GM12878 (cell line): ENCODE data around the gene TMEM37. TPM values are rescaled to one million over a fixed set of nuclear protein-coding genes. Genes with fewer than 3 reads are reported as not detected.

Source experiments
- ATAC-seq: fragments of 200-7000 bp; cut with Tn5 transposase; 3 replicates; pipeline ENCODE4 v1.9.1; 2020; ENCODE audit warnings: mild to moderate bottlenecking, moderate library complexity
- BruUV-seq: library from RNA; stranded (reverse); fragments of 400-500 nt; replicated peaks from 2 replicates; lab custom pipeline; 2021; lab: Mats Ljungman, UMichigan
- CTCF ChIA-PET: fragments of 300-600 bp; sonication (Branson Sonifier 250); formaldehyde crosslinking; extraction: SDS; loops from one replicate; lab custom pipeline; 2021; ENCODE audit warnings: inconsistent platforms; lab: Yijun Ruan, JAX
- POLR2A ChIA-PET: fragments of 350-600 bp; formaldehyde crosslinking; extraction: SDS; loops from one replicate; lab custom pipeline; 2021; ENCODE audit warnings: inconsistent platforms; lab: Charles Lee
- RAD21 ChIA-PET: fragments of 300-600 bp; sonication (Branson Sonifier 250); formaldehyde crosslinking; loops from one replicate; lab custom pipeline; 2023; ENCODE audit warnings: antibody characterized with exemption; ENCODE audit not compliant: unreplicated experiment; lab: Charles Lee
- SMC1A ChIA-PET: fragments of 300-600 bp; sonication (Branson Sonifier 250); formaldehyde crosslinking; loops from one replicate; lab custom pipeline; 2023; ENCODE audit not compliant: unreplicated experiment, uncharacterized antibody; lab: Charles Lee
- DNase-seq: peaks from one replicate; pipeline ENCODE4 v3.0.0-alpha.2; 2011; ENCODE audit warnings: low read depth, low spot score
- FAIRE-seq: peaks from 3 replicates; lab custom pipeline; 2011; peaks lifted over from hg19 to GRCh38; lab: Jason Lieb, UNC
- H2AFZ ChIP-seq: 2 replicates; pipeline ENCODE4 v1.6.0; 2011; ENCODE audit warnings: low read depth, low read length, control low read depth; ENCODE audit not compliant: control insufficient read depth
- H3K27ac ChIP-seq: 2 replicates; pipeline ENCODE4 v1.5.1; 2011; ENCODE audit warnings: control low read depth; ENCODE audit not compliant: control insufficient read depth, insufficient read depth
- H3K27me3 ChIP-seq, 2 experiments: replicated peaks in 1 of 2; 2 replicates each; pipeline versions ENCODE4 v1.6.0 to v1.6.1; 2011; ENCODE audit warnings: low read length in 1 of 2; ENCODE audit not compliant: control insufficient read depth in 2 of 2, insufficient read depth in 2 of 2
- H3K36me3 ChIP-seq, 2 experiments: 2 replicates each; pipeline ENCODE4 v1.5.1; 2011; ENCODE audit warnings: low read length in 1 of 2; ENCODE audit not compliant: control insufficient read depth in 2 of 2, insufficient read depth in 2 of 2
- H3K4me1 ChIP-seq: 2 replicates; pipeline ENCODE4 v1.6.1; 2011; ENCODE audit warnings: mild to moderate bottlenecking, low read length, moderate library complexity, mixed read lengths; ENCODE audit not compliant: control insufficient read depth, insufficient read depth
- H3K4me2 ChIP-seq: 2 replicates; pipeline ENCODE4 v1.6.0; 2011; ENCODE audit warnings: control low read depth; ENCODE audit not compliant: control insufficient read depth, insufficient read depth
- H3K4me3 ChIP-seq: fragments of 200-600 bp; sonication (generic); 2 replicates; pipeline ENCODE4 v1.5.1; 2016
- H3K79me2 ChIP-seq: 2 replicates; pipeline ENCODE4 v1.6.0; 2011; ENCODE audit warnings: low read length; ENCODE audit not compliant: control insufficient read depth, insufficient read depth
- H3K9ac ChIP-seq: 2 replicates; pipeline ENCODE4 v1.8.0; 2011; ENCODE audit warnings: low read length, control low read depth, mixed read lengths; ENCODE audit not compliant: control insufficient read depth, insufficient read depth
- H3K9me3 ChIP-seq: replicated peaks from 3 replicates; pipeline ENCODE4 v1.5.1; 2011; ENCODE audit warnings: mild to moderate bottlenecking, low read length; ENCODE audit not compliant: control insufficient read depth, insufficient read depth
- H4K20me1 ChIP-seq: 2 replicates; pipeline ENCODE4 v1.6.0; 2011; ENCODE audit not compliant: control insufficient read depth, insufficient read depth
- DPF2 ChIP-seq: fragments of 450-650 bp; IDR thresholded peaks from 2 replicates; pipeline ENCODE4 v1.6.1; 2017; ENCODE audit warnings: mild to moderate bottlenecking
- IRF4 ChIP-seq: IDR thresholded peaks from 2 replicates; pipeline ENCODE4 v1.6.1; 2011; ENCODE audit warnings: low read depth, low read length
- NBN ChIP-seq: fragments of 450-650 bp; IDR thresholded peaks from 2 replicates; pipeline ENCODE4 v1.6.1; 2016
- NFYA ChIP-seq: IDR thresholded peaks from 2 replicates; pipeline ENCODE4 v1.6.1; 2011; ENCODE audit warnings: low read depth, mild to moderate bottlenecking, low read length, improper control_type of control experiment, borderline replicate concordance
- NR2F1 ChIP-seq: fragments of 450-650 bp; conservative IDR thresholded peaks from 2 replicates; pipeline ENCODE4 v1.6.1; 2017; ENCODE audit warnings: mild to moderate bottlenecking
- PAX5 ChIP-seq: IDR thresholded peaks from 2 replicates; pipeline ENCODE4 v1.6.1; 2011; ENCODE audit warnings: low read depth, low read length, borderline replicate concordance
- RBBP5 ChIP-seq: fragments of 200-600 bp; sonication (generic); conservative IDR thresholded peaks from 2 replicates; pipeline ENCODE4 v1.6.1; 2016
- SP1 ChIP-seq: IDR thresholded peaks from one replicate; pipeline ENCODE4 v1.6.1; 2011; ENCODE audit warnings: low read depth, low read length
- TCF7 ChIP-seq: IDR thresholded peaks from 2 replicates; pipeline ENCODE4 v1.6.1; 2014; ENCODE audit warnings: antibody characterized with exemption, borderline replicate concordance
- ZBED1 ChIP-seq: IDR thresholded peaks from 2 replicates; pipeline ENCODE4 v1.6.1; 2016; ENCODE audit warnings: borderline replicate concordance
- WGBS: methylation state at CpG from one replicate; pipeline ENCODE4 v1.1.6; 2016; ENCODE audit warnings: low lambda C conversion rate; ENCODE audit not compliant: insufficient replicate concordance, insufficient coverage; ENCODE audit errors: missing lambda C conversion rate; 5-methylcytosine and 5-hydroxymethylcytosine counted together
- in situ Hi-C: fragments of 300-500 bp; cut with MboI; formaldehyde crosslinking; loops from 9 replicates; pipeline ENCODE4 v1.14.3; 2018; ENCODE audit warnings: mixed read lengths
- intact Hi-C: fragments of 100-400 bp; cut with micrococcal nuclease; formaldehyde crosslinking; loops from one replicate; pipeline ENCODE4 v1.14.2; 2022; ENCODE audit not compliant: unreplicated experiment
- polyA plus RNA-seq, 11 experiments: library from polyadenylated mRNA; depleted of rRNA in 4 of 11; unstranded in 6 of 11; stranded (reverse) in 5 of 11; fragments of >200 nt; fragmentation: Nextera tagmentation in 4 of 11; fragmentation: Illumina TruSeq in 1 of 11; extraction: Ambion mirVana in 4 of 11; extraction: Trizol in 1 of 11; gene quantifications; 1 replicate in 1 of 11; 2 replicates in 10 of 11; pipeline versions ENCODE4 v1.2.1 to v1.2.3, GENCODE V29; 2011 to 2016; ENCODE audit warnings: inconsistent platforms in 2 of 11, missing spikeins in 2 of 11, low read depth in 1 of 11
- total RNA-seq, 4 experiments: library from RNA; depleted of rRNA in 3 of 4; stranded (reverse); fragments of >200 nt in 3 of 4; fragmentation: Illumina TruSeq in 1 of 4; extraction: Trizol in 1 of 4; gene quantifications; 2 replicates each; pipeline versions ENCODE4 v1.2.1 to v1.2.3, GENCODE V29; 2013 to 2021
- TF ChIP-seq, protein P1 (sequence below): fragments of 450-650 bp; IDR thresholded peaks from 2 replicates; pipeline ENCODE4 v1.6.1; 2017; ENCODE audit warnings: borderline replicate concordance
- TF ChIP-seq, protein P2 (sequence below): fragments of 450-650 bp; IDR thresholded peaks from 2 replicates; pipeline ENCODE4 v1.6.1; 2017; ENCODE audit warnings: mild to moderate bottlenecking
- TF ChIP-seq, protein P3 (sequence below): fragments of 450-650 bp; IDR thresholded peaks from 2 replicates; pipeline ENCODE4 v1.6.1; 2017; ENCODE audit warnings: low read depth, mild to moderate bottlenecking, moderate library complexity
- TF ChIP-seq, protein P4 (sequence below): fragments of 450-650 bp; IDR thresholded peaks from 2 replicates; pipeline ENCODE4 v1.6.1; 2016; ENCODE audit warnings: mild to moderate bottlenecking
- TF ChIP-seq, protein P5 (sequence below): fragments of 450-650 bp; formaldehyde crosslinking; IDR thresholded peaks from 2 replicates; pipeline ENCODE4 v1.5.0; 2022; ENCODE audit warnings: mild to moderate bottlenecking, missing genetic modification characterization

Gene TMEM37
- total and polyA plus RNA-seq, 10 of the 15 experiments (the other 5 are each of a cell fraction or from before 2014, with no cell fraction given), result 0.07 to 0.67 (median 0.24) TPM; not detected in 3

DNA sequence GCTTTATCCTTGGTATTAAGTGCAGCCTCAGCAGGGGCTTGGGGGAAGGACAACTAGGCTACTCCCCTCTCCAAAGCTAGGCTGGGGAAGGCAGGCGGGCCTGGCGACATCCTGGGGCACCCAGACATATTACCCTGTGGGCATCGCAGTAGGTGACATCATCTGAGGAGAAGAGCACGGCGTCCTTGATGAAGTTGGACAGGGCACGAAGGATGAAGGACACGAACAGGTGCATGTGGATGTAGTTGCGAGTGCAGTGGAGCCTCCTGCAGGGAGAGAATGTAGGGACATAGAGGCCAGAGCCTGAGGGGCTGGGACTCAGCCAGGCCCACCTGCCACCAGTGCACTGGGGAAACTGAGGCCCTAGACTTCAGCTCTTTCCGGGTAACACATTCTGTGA, 32.3 kb downstream of the TMEM37 start:
- SMC1A ChIA-PET, result interaction anchor here (0.7 kb wide), 1 partner anchor 414 kb away, joined by 3 read pairs; no protein-coding TSS in a partner anchor
- intact Hi-C loops (no loop called here), in situ Hi-C loops (no loop called here)
- H3K4me2 ChIP-seq, result no peak overlapping the region
- H3K4me1 ChIP-seq, result no peaks in the 10 kb centered on the region
- WGBS, result 56% methylated on average over 9 of the region's 9 CpGs
- no peaks in the 10 kb centered on the region for H3K79me2 ChIP-seq
- POLR2A ChIA-PET, result no interaction called here
- no peaks in the 10 kb centered on the region for H3K36me3 ChIP-seq
- ATAC-seq (no peak), FAIRE-seq (no peak), DNase-seq (no peak)
- no TSS peak for BruUV-seq
- no peak overlapping the region for H2AFZ ChIP-seq
- H3K9me3 ChIP-seq, result no peaks in the 10 kb centered on the region
- no peaks in the 10 kb centered on the region for H3K27me3 ChIP-seq
- no peak overlapping the region for H3K4me3 ChIP-seq
- RAD21 ChIA-PET, result interaction anchor here (0.7 to 1.2 kb wide), 3 partner anchors 15 to 33 kb away, joined by 3 read pairs; partner anchors contain the start of gene TMEM37
- no peak overlapping the region for H3K9ac ChIP-seq
- CTCF ChIA-PET, result interaction anchor here (0.6 to 1.6 kb wide), 2 partner anchors 12 to 95 kb away, joined by 3 to 8 read pairs; no protein-coding TSS in a partner anchor
- H4K20me1 ChIP-seq, result no peaks in the 10 kb centered on the region
- H3K27ac ChIP-seq, result no peak overlapping the region
- no peak for TF ChIP-seq ZBED1
- no peak for TF ChIP-seq NFYA
- TF ChIP-seq, protein P1, sequence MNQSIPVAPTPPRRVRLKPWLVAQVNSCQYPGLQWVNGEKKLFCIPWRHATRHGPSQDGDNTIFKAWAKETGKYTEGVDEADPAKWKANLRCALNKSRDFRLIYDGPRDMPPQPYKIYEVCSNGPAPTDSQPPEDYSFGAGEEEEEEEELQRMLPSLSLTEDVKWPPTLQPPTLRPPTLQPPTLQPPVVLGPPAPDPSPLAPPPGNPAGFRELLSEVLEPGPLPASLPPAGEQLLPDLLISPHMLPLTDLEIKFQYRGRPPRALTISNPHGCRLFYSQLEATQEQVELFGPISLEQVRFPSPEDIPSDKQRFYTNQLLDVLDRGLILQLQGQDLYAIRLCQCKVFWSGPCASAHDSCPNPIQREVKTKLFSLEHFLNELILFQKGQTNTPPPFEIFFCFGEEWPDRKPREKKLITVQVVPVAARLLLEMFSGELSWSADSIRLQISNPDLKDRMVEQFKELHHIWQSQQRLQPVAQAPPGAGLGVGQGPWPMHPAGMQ, result no peak
- TF ChIP-seq, protein P2, sequence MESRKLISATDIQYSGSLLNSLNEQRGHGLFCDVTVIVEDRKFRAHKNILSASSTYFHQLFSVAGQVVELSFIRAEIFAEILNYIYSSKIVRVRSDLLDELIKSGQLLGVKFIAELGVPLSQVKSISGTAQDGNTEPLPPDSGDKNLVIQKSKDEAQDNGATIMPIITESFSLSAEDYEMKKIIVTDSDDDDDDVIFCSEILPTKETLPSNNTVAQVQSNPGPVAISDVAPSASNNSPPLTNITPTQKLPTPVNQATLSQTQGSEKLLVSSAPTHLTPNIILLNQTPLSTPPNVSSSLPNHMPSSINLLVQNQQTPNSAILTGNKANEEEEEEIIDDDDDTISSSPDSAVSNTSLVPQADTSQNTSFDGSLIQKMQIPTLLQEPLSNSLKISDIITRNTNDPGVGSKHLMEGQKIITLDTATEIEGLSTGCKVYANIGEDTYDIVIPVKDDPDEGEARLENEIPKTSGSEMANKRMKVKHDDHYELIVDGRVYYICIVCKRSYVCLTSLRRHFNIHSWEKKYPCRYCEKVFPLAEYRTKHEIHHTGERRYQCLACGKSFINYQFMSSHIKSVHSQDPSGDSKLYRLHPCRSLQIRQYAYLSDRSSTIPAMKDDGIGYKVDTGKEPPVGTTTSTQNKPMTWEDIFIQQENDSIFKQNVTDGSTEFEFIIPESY, result no peak
- TF ChIP-seq, protein P3, sequence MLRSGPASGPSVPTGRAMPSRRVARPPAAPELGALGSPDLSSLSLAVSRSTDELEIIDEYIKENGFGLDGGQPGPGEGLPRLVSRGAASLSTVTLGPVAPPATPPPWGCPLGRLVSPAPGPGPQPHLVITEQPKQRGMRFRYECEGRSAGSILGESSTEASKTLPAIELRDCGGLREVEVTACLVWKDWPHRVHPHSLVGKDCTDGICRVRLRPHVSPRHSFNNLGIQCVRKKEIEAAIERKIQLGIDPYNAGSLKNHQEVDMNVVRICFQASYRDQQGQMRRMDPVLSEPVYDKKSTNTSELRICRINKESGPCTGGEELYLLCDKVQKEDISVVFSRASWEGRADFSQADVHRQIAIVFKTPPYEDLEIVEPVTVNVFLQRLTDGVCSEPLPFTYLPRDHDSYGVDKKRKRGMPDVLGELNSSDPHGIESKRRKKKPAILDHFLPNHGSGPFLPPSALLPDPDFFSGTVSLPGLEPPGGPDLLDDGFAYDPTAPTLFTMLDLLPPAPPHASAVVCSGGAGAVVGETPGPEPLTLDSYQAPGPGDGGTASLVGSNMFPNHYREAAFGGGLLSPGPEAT, result no peak
- TF ChIP-seq NBN, result no peak
- TF ChIP-seq PAX5, result no peak
- TF ChIP-seq IRF4, result no peak
- TF ChIP-seq SP1, result no peak
- TF ChIP-seq RBBP5, result no peak
- TF ChIP-seq, protein P4, sequence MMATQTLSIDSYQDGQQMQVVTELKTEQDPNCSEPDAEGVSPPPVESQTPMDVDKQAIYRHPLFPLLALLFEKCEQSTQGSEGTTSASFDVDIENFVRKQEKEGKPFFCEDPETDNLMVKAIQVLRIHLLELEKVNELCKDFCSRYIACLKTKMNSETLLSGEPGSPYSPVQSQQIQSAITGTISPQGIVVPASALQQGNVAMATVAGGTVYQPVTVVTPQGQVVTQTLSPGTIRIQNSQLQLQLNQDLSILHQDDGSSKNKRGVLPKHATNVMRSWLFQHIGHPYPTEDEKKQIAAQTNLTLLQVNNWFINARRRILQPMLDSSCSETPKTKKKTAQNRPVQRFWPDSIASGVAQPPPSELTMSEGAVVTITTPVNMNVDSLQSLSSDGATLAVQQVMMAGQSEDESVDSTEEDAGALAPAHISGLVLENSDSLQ, result no peak
- no peak for TF ChIP-seq NR2F1
- no peak for TF ChIP-seq DPF2
- TF ChIP-seq, protein P5, sequence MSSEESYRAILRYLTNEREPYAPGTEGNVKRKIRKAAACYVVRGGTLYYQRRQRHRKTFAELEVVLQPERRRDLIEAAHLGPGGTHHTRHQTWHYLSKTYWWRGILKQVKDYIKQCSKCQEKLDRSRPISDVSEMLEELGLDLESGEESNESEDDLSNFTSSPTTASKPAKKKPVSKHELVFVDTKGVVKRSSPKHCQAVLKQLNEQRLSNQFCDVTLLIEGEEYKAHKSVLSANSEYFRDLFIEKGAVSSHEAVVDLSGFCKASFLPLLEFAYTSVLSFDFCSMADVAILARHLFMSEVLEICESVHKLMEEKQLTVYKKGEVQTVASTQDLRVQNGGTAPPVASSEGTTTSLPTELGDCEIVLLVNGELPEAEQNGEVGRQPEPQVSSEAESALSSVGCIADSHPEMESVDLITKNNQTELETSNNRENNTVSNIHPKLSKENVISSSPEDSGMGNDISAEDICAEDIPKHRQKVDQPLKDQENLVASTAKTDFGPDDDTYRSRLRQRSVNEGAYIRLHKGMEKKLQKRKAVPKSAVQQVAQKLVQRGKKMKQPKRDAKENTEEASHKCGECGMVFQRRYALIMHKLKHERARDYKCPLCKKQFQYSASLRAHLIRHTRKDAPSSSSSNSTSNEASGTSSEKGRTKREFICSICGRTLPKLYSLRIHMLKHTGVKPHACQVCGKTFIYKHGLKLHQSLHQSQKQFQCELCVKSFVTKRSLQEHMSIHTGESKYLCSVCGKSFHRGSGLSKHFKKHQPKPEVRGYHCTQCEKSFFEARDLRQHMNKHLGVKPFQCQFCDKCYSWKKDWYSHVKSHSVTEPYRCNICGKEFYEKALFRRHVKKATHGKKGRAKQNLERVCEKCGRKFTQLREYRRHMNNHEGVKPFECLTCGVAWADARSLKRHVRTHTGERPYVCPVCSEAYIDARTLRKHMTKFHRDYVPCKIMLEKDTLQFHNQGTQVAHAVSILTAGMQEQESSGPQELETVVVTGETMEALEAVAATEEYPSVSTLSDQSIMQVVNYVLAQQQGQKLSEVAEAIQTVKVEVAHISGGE (CRISPR knock-in tag), result no peak
- TF ChIP-seq TCF7, result no peak
